Activated CD4-positive, alpha-beta memory T cell treated with anti-CD3 and anti-CD28 coated beads for 36 hours (primary cell): ENCODE data around the gene TLE2. TPM values are rescaled to one million over a fixed set of nuclear protein-coding genes. Genes with fewer than 3 reads are reported as not detected.

ENCODE experiments used
- CTCF ChIA-PET: fragments of 350-600 bp; sonication (Branson Sonifier 250); formaldehyde crosslinking; loops from one replicate; lab custom pipeline; 2021; ENCODE audit warnings: antibody characterized with exemption, inconsistent platforms; lab: Charles Lee
- POLR2A ChIA-PET: fragments of 350-600 bp; sonication (Branson Sonifier 250); formaldehyde crosslinking; loops from one replicate; lab custom pipeline; 2021; ENCODE audit warnings: antibody characterized with exemption; lab: Charles Lee
- DNase-seq: peaks from one replicate; pipeline ENCODE4 v3.0.0-alpha.2; 2020
- H3K27ac Mint-ChIP-seq: one replicate; pipeline ENCODE4 v1.8.0; 2021; ENCODE audit warnings: mixed read lengths
- H3K27me3 Mint-ChIP-seq: one replicate; pipeline ENCODE4 v1.8.0; 2021; ENCODE audit warnings: mixed read lengths
- H3K36me3 Mint-ChIP-seq: one replicate; pipeline ENCODE4 v1.8.0; 2021; ENCODE audit warnings: mixed read lengths
- H3K4me1 Mint-ChIP-seq: one replicate; pipeline ENCODE4 v1.8.0; 2021; ENCODE audit warnings: low read depth, mixed read lengths
- H3K4me3 Mint-ChIP-seq: one replicate; pipeline ENCODE4 v1.8.0; 2021; ENCODE audit warnings: mild to moderate bottlenecking, mixed read lengths
- H3K9me3 Mint-ChIP-seq: one replicate; pipeline ENCODE4 v1.8.0; 2021; ENCODE audit warnings: mixed read lengths
- intact Hi-C: fragments of 100-400 bp; cut with micrococcal nuclease; formaldehyde crosslinking; loops from one replicate; pipeline ENCODE4 v1.15.1; 2023
- total RNA-seq, 2 experiments: library from RNA; stranded (reverse); gene quantifications; one replicate each; pipeline ENCODE4 v1.2.3, GENCODE V29; 2021

The TLE2 gene
- total RNA-seq, 2 experiments from 2014 or later: 8.5 to 9.9 TPM

- Mint-ChIP-seq H3K27ac (no peak overlapping the region), H3K4me1 (peaks cover 2% of the 10 kb centered on the region), H3K4me3 (no peak overlapping the region), H3K9me3 (no peaks in the 10 kb centered on the region), H3K36me3 (no peaks in the 10 kb centered on the region), H3K27me3 (no peaks in the 10 kb centered on the region)
- ChIA-PET CTCF (interaction anchor here (1.2 to 14.9 kb wide), 2 partner anchors 73 to 146 kb away, joined by 4 to 204 read pairs; no protein-coding TSS in a partner anchor), POLR2A (no interaction called here)
- DNase-seq: no peak
- intact Hi-C loops: no loop called here
These were observed 69.0 kb downstream of the TLE2 start for GRCh38 chr19:2960120-2960519.

GRCh38 chr19:2957160-2957559 lies 71.9 kb downstream of the TLE2 start:
- intact Hi-C loops: no loop called here
- CTCF ChIA-PET: interaction anchor here (1.8 to 14.9 kb wide), 3 partner anchors 70 to 149 kb away, joined by 4 to 204 read pairs (median 5); no protein-coding TSS in a partner anchor
- no peaks in the 10 kb centered on the region for H3K9me3 Mint-ChIP-seq

GRCh38 chr19:2952953-2953481 lies 76.1 kb downstream of the TLE2 start:
- Mint-ChIP-seq H3K36me3 (peaks cover 5% of the 10 kb centered on the region), H3K9me3 (no peaks in the 10 kb centered on the region), H3K27me3 (no peaks in the 10 kb centered on the region), H3K27ac (no peak overlapping the region), H3K4me3 (no peak overlapping the region), H3K4me1 (peaks cover 19% of the 10 kb centered on the region)
- intact Hi-C loops: no loop called here
- no peak for DNase-seq
- ChIA-PET CTCF (interaction anchor here (1.1 to 3.0 kb wide), 7 partner anchors 9 to 208 kb away, joined by 3 to 54 read pairs (median 4); no protein-coding TSS in a partner anchor), POLR2A (no interaction called here)

More at GRCh38 chr19:2957160-2957559, 71.9 kb downstream of the TLE2 start:
- H3K4me3 Mint-ChIP-seq: no peak overlapping the region
- H3K4me1 Mint-ChIP-seq: peaks cover under 1% of the 10 kb centered on the region
- no peak for DNase-seq
- no peak overlapping the region for H3K27ac Mint-ChIP-seq
- H3K36me3 Mint-ChIP-seq: no peaks in the 10 kb centered on the region
- POLR2A ChIA-PET: no interaction called here
- H3K27me3 Mint-ChIP-seq: no peaks in the 10 kb centered on the region

- Mint-ChIP-seq H3K4me1 (peaks cover 25% of the 10 kb centered on the region), H3K4me3 (peak overlapping the region; percentile 98), H3K36me3 (peaks cover 8% of the 10 kb centered on the region), H3K9me3 (no peaks in the 10 kb centered on the region), H3K27me3 (no peaks in the 10 kb centered on the region), H3K27ac (peak overlapping the region; percentile 97)
- ChIA-PET POLR2A (interaction anchor here (0.7 to 1.5 kb wide), 6 partner anchors 16 to 153 kb away, joined by 3 to 5 read pairs (median 3); partner anchors contain the start of gene ZNF57), CTCF (interaction anchor here (0.6 to 3.0 kb wide), 39 partner anchors 8 to 779 kb away, joined by 3 to 54 read pairs (median 4); partner anchors contain the start of genes TLE6 and ZNF57)
- intact Hi-C loops: loop anchor here (2.0 kb wide), 2 partner anchors 64 to 234 kb away; partner anchors contain the start of gene NCLN
- peak; percentile 100 for DNase-seq
These were observed 78.6 kb downstream of the TLE2 start for GRCh38 chr19:2950286-2951124.

GRCh38 chr19:2949939-2950285 lies 79.2 kb downstream of the TLE2 start:
- intact Hi-C loops: loop anchor here (2.0 kb wide), 2 partner anchors 63 to 235 kb away; partner anchors contain the start of gene NCLN
- no peaks in the 10 kb centered on the region for H3K9me3 Mint-ChIP-seq
- peaks cover 25% of the 10 kb centered on the region for H3K4me1 Mint-ChIP-seq
- ChIA-PET CTCF (interaction anchor here (0.6 to 3.0 kb wide), 31 partner anchors 9 to 780 kb away, joined by 3 to 54 read pairs (median 5); partner anchors contain the start of genes TLE6 and ZNF57), POLR2A (interaction anchor here (0.9 to 1.5 kb wide), 3 partner anchors 38 to 154 kb away, joined by 3 to 5 read pairs (median 3); no protein-coding TSS in a partner anchor)
- peaks cover 8% of the 10 kb centered on the region for H3K36me3 Mint-ChIP-seq
- no peak for DNase-seq
- H3K27me3 Mint-ChIP-seq: no peaks in the 10 kb centered on the region
- H3K4me3 Mint-ChIP-seq: peak overlapping the region; percentile 98
- peak overlapping the region; percentile 97 for H3K27ac Mint-ChIP-seq

Other genes with a start within 250 kb of the TLE2 start
- gene SGTA, start 246.0 kb downstream of the TLE2 start, total RNA-seq: 10 to 100 TPM; 45.6 to 46.2 TPM
- gene THOP1, start 243.8 kb downstream of the TLE2 start, total RNA-seq: 100 to 1,000 TPM; 126 TPM
- 1 to 10 TPM; 2.0 TPM for gene ZNF554, start 209.4 kb downstream of the TLE2 start, total RNA-seq
- gene ZNF555, start 187.8 kb downstream of the TLE2 start, total RNA-seq: 1 to 10 TPM; 3.6 to 3.8 TPM
- not detected for gene ZNF556, start 161.9 kb downstream of the TLE2 start, total RNA-seq
- gene ZNF57, start 128.4 kb downstream of the TLE2 start, total RNA-seq: 1 to 10 TPM; 6.7 to 8.3 TPM
- gene ZNF77, start 84.3 kb downstream of the TLE2 start, total RNA-seq: 1 to 10 TPM; 4.3 to 4.8 TPM
- 1 to 10 TPM; 2.5 to 2.6 TPM for gene TLE6, start 51.7 kb downstream of the TLE2 start, total RNA-seq
- gene TLE5, start 33.2 kb upstream of the TLE2 start, total RNA-seq: 100 to 1,000 TPM; 411 to 426 TPM
- gene GNA11, start 65.1 kb upstream of the TLE2 start, total RNA-seq: 10 to 100 TPM in 1 of 2 experiments, 1 to 10 TPM in 1; 6.3 to 11.6 TPM
- gene GNA15, start 106.8 kb upstream of the TLE2 start, total RNA-seq: 10 to 100 TPM; 78.4 to 79.5 TPM
- 10 to 100 TPM; 32.7 to 34.0 TPM for gene S1PR4, start 149.5 kb upstream of the TLE2 start, total RNA-seq
- 10 to 100 TPM; 47.0 to 50.9 TPM for gene NCLN, start 156.7 kb upstream of the TLE2 start, total RNA-seq
- gene CELF5, start 195.4 kb upstream of the TLE2 start, total RNA-seq: under 1 TPM in 1 of 2 experiments, not detected in 1; 0.14 TPM